B cell (primary cell): ENCODE results near the gene AK1. TPM values are rescaled to one million over a fixed set of nuclear protein-coding genes. Genes with fewer than 3 reads are reported as not detected.
A peak's percentile ranks its signal among the peaks of the same experiment; 100 is the strongest.

ENCODE experiments used
- ATAC-seq: fragments of 200-7000 bp; cut with Tn5 transposase; one replicate; pipeline ENCODE4 v1.10.0; 2021; ENCODE audit warnings: low read depth, mild to moderate bottlenecking, moderate number of reproducible peaks, moderate library complexity
- CTCF ChIA-PET: fragments of 350-600 bp; sonication (Branson Sonifier 250); formaldehyde crosslinking; loops from one replicate; lab custom pipeline; 2021; ENCODE audit warnings: antibody characterized with exemption, inconsistent platforms; lab: Charles Lee
- POLR2A ChIA-PET: fragments of 350-600 bp; sonication (Branson Sonifier 250); formaldehyde crosslinking; loops from one replicate; lab custom pipeline; 2021; ENCODE audit warnings: antibody characterized with exemption; lab: Charles Lee
- DNase-seq: peaks from one replicate; pipeline ENCODE4 v3.0.0; 2013
- H2AFZ ChIP-seq: 2 replicates; pipeline ENCODE4 v1.6.1; 2012; ENCODE audit warnings: mild to moderate bottlenecking, low read depth, low read length; ENCODE audit not compliant: insufficient read depth, poor library complexity, severe bottlenecking
- H3K27ac ChIP-seq, 2 donors: 1 replicate in 1 of 2; 2 replicates in 1 of 2; pipeline ENCODE4 v1.5.1; 2012 to 2013; ENCODE audit warnings: low read length in 2 of 2, mild to moderate bottlenecking in 2 of 2, moderate library complexity in 1 of 2
- H3K27me3 ChIP-seq, 4 experiments: fragments of 200-600 bp in 1 of 4; sonication (generic) in 1 of 4; replicated peaks in 1 of 4; 1 replicate in 2 of 4; 2 replicates in 2 of 4; pipeline versions ENCODE4 v1.6.1 to v1.7.0; 2013 to 2016; ENCODE audit warnings: low read length in 3 of 4, mild to moderate bottlenecking in 2 of 4, mixed read lengths in 1 of 4, moderate library complexity in 1 of 4; ENCODE audit not compliant: insufficient read depth in 4 of 4, control insufficient read depth in 3 of 4; ENCODE audit errors: control extremely low read depth in 1 of 4
- H3K36me3 ChIP-seq, 2 experiments: replicated peaks in 1 of 2; 1 replicate in 1 of 2; 2 replicates in 1 of 2; pipeline versions ENCODE4 v1.6.1 to v1.7.1; 2013; ENCODE audit warnings: low read length in 1 of 2; ENCODE audit not compliant: insufficient read depth in 2 of 2, control insufficient read depth in 1 of 2; ENCODE audit errors: control extremely low read depth in 1 of 2, extremely low read depth in 1 of 2
- H3K4me1 ChIP-seq, 2 donors: fragments of 200-600 bp in 1 of 2; sonication (generic) in 1 of 2; 1 replicate in 1 of 2; 2 replicates in 1 of 2; pipeline versions ENCODE4 v1.5.1 to v1.6.1; 2013 to 2017; ENCODE audit warnings: low read length in 2 of 2; ENCODE audit not compliant: control insufficient read depth in 2 of 2, insufficient read depth in 2 of 2
- H3K4me2 ChIP-seq: replicated peaks from 2 replicates; pipeline ENCODE3; 2012; ENCODE audit warnings: mild to moderate bottlenecking, low read depth, low read length; ENCODE audit not compliant: poor library complexity, severe bottlenecking
- H3K4me3 ChIP-seq, 5 experiments: fragments of 200-600 bp in 1 of 5; sonication (generic) in 1 of 5; 1 replicate in 3 of 5; 2 replicates in 2 of 5; pipeline versions ENCODE4 v1.5.1 to v1.7.0; 2011 to 2016; ENCODE audit warnings: low read length in 4 of 5, mild to moderate bottlenecking in 4 of 5, low read depth in 2 of 5, control low read depth in 1 of 5, moderate library complexity in 1 of 5; ENCODE audit not compliant: insufficient read depth in 1 of 5; ENCODE audit errors: control extremely low read depth in 1 of 5, extremely low read depth in 1 of 5
- H3K79me2 ChIP-seq: fragments of 200-600 bp; sonication (generic); one replicate; pipeline ENCODE4 v1.6.0; 2016; ENCODE audit warnings: low read length; ENCODE audit not compliant: control insufficient read depth, insufficient read depth
- H3K9ac ChIP-seq: fragments of 200-600 bp; sonication (generic); 2 replicates; pipeline ENCODE4 v1.6.1; 2017; ENCODE audit warnings: mild to moderate bottlenecking, low read length, moderate library complexity
- H3K9me3 ChIP-seq, 3 donors: one replicate each; pipeline versions ENCODE4 v1.6.1 to v1.7.1; 2013; ENCODE audit warnings: low read length in 2 of 3; ENCODE audit not compliant: control insufficient read depth in 2 of 3, insufficient read depth in 1 of 3; ENCODE audit errors: control extremely low read depth in 1 of 3
- H4K20me1 ChIP-seq: 2 replicates; pipeline ENCODE4 v1.6.0; 2012; ENCODE audit warnings: mild to moderate bottlenecking, low read length; ENCODE audit not compliant: insufficient read depth, control insufficient read depth, poor library complexity, severe bottlenecking
- H3K27ac Mint-ChIP-seq: one replicate; pipeline ENCODE4 v1.8.0; 2021; ENCODE audit warnings: mixed read lengths
- H3K27me3 Mint-ChIP-seq: one replicate; pipeline ENCODE4 v1.8.0; 2021; ENCODE audit warnings: mixed read lengths
- H3K4me1 Mint-ChIP-seq: one replicate; pipeline ENCODE4 v1.8.0; 2021; ENCODE audit warnings: mixed read lengths
- H3K4me3 Mint-ChIP-seq: one replicate; pipeline ENCODE4 v1.8.0; 2021; ENCODE audit warnings: mixed read lengths
- H3K9me3 Mint-ChIP-seq: one replicate; pipeline ENCODE4 v1.8.0; 2022; ENCODE audit warnings: mixed read lengths; ENCODE audit not compliant: insufficient read depth
- EZH2 ChIP-seq: IDR thresholded peaks from 2 replicates; pipeline ENCODE4 v1.6.1; 2012; ENCODE audit warnings: borderline replicate concordance, low read depth, mild to moderate bottlenecking, moderate library complexity, low read length; ENCODE audit not compliant: insufficient read depth, poor library complexity, severe bottlenecking
- WGBS: methylation state at CpG from one replicate; pipeline ENCODE4 v1.1.5; 2013; ENCODE audit warnings: missing lambda C conversion rate; ENCODE audit not compliant: insufficient coverage; 5-methylcytosine and 5-hydroxymethylcytosine counted together
- intact Hi-C: fragments of 100-400 bp; cut with micrococcal nuclease; formaldehyde crosslinking; loops from one replicate; pipeline ENCODE4 v1.10.0; 2022
- polyA plus RNA-seq: library from polyadenylated mRNA; depleted of rRNA; stranded (reverse); fragments of >200 nt; gene quantifications from 2 replicates; pipeline ENCODE4 v1.2.3, GENCODE V29; 2012
- total RNA-seq, 2 donors: library from RNA; stranded (reverse); fragments of 120-200 nt in 1 of 2; gene quantifications; 1 replicate in 1 of 2; 2 replicates in 1 of 2; pipeline versions ENCODE4 v1.2.3 to v1.2.4, GENCODE V29; 2013 to 2022
- TF ChIP-seq, protein P1 (sequence below): fragments of 200-600 bp; IDR thresholded peaks from one replicate; pipeline ENCODE4 v1.8.0; 2022; ENCODE audit warnings: antibody characterized with exemption, mild to moderate bottlenecking

The AK1 gene
- total and polyA plus RNA-seq, 2 donors (not counting 1 experiment from before 2014, with no cell fraction given), result 28.0 to 31.8 TPM

DNA sequence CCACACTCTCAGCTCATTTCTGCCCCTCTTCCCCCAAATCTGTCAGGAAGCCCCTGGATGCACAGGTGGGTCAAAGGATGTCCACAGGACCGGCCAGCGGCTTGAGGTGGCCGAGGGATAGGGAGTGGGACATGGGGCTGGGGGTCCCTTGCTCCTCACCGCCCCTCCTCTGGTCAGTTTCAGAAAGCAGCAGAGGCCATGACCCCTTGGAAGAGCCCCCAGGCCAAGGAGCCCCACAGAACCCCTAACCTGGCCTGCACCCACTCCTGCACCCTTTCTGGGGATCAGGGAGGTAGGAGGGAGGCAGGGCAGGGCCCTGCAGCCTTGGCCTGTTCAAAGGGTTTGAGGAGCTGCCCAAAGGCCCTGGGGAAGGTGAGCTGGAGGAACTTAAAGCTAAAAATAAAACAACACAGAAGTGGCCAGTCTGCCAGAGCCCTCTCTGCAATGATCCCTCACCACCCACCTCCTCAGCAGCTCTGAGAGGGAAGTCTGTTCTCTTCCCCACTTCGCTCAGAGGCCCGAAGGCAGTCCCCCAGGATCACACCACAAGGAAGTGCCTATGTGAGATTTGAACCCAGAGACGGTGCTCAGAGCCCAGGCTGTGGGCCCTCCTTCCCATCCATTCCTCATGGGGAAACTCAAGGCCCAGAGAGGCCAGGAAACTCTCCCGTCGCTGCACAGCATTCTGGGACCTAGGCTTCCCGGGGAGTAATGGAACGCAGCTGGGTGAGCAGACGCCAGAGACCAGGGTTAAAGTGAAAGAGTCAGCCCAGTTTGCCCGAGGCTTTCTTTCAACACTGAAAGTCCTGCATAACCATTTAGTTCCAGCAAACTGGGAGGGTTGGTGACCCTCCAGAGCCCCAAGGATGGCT lies 23.9 kb downstream of the AK1 start:
- ATAC-seq (peak; percentile 26), DNase-seq (peak; percentile 39)
- Histone ChIP-seq H3K27ac (peak overlapping the region; percentile 24 to 74), H3K9me3 (peaks cover 0 to 19% (median 11%) of the 10 kb centered on the region in 3 donors), H3K9ac (peak overlapping the region; percentile 84), H3K4me3 (peak overlapping the region; percentile 45 to 92 (median 64)), H4K20me1 (no peaks in the 10 kb centered on the region), H3K36me3 (no peaks in the 10 kb centered on the region), H3K4me2 (peak overlapping the region; percentile 98), H3K4me1 (peaks cover 36 to 50% of the 10 kb centered on the region in 2 donors), H2AFZ (peak overlapping the region; percentile 87), H3K27me3 (no peaks in the 10 kb centered on the region), H3K79me2 (peaks cover 12% of the 10 kb centered on the region)
- H3K4me3 Mint-ChIP-seq, result peak overlapping the region; percentile 87
- peaks cover 38% of the 10 kb centered on the region for H3K4me1 Mint-ChIP-seq
- H3K27ac Mint-ChIP-seq, result peak overlapping the region; percentile 82
- WGBS, result 13% methylated on average over 9 of the region's 13 CpGs
- CTCF ChIA-PET, result interaction anchor here (0.6 to 2.2 kb wide), 7 partner anchors 10 to 119 kb away, joined by 3 to 14 read pairs (median 5); partner anchors contain the start of gene TOR2A
- intact Hi-C loops, result no loop called here
- POLR2A ChIA-PET, result interaction anchor here (0.6 to 1.7 kb wide), 5 partner anchors 9 to 836 kb away, joined by 3 to 8 read pairs (median 3); no protein-coding TSS in a partner anchor
- no peaks in the 10 kb centered on the region for H3K27me3 Mint-ChIP-seq
- peaks cover 9% of the 10 kb centered on the region for H3K9me3 Mint-ChIP-seq
- TF ChIP-seq, protein P1, sequence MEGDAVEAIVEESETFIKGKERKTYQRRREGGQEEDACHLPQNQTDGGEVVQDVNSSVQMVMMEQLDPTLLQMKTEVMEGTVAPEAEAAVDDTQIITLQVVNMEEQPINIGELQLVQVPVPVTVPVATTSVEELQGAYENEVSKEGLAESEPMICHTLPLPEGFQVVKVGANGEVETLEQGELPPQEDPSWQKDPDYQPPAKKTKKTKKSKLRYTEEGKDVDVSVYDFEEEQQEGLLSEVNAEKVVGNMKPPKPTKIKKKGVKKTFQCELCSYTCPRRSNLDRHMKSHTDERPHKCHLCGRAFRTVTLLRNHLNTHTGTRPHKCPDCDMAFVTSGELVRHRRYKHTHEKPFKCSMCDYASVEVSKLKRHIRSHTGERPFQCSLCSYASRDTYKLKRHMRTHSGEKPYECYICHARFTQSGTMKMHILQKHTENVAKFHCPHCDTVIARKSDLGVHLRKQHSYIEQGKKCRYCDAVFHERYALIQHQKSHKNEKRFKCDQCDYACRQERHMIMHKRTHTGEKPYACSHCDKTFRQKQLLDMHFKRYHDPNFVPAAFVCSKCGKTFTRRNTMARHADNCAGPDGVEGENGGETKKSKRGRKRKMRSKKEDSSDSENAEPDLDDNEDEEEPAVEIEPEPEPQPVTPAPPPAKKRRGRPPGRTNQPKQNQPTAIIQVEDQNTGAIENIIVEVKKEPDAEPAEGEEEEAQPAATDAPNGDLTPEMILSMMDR, result no peak
- no peak for TF ChIP-seq EZH2
